Omental fat pad (tissue), 4 donors: ENCODE data around the gene ARAP2. TPM values are rescaled to one million over a fixed set of nuclear protein-coding genes. Genes with fewer than 3 reads are reported as not detected.

ENCODE experiments used
- ATAC-seq: fragments of 150-250 bp; one replicate; pipeline ENCODE4 v1.9.1; 2016; ENCODE audit warnings: mild to moderate bottlenecking, moderate library complexity; ENCODE audit not compliant: low FRiP score
- DNase-seq: peaks from one replicate; pipeline ENCODE4 v3.0.0-alpha.2; 2019; ENCODE audit warnings: low spot score
- total RNA-seq, 4 donors: library from RNA; depleted of rRNA; stranded (reverse); fragments of >200 nt; gene quantifications; one replicate each; pipeline ENCODE4 v1.1.0, GENCODE V29; 2016
- TF ChIP-seq, protein P1 (sequence below), 3 donors: fragments of 450-650 bp; IDR thresholded peaks; one replicate each; pipeline ENCODE4 v1.5.1; 2016 to 2017; ENCODE audit warnings: antibody characterized with exemption in 3 of 3, mild to moderate bottlenecking in 3 of 3, moderate library complexity in 2 of 3

Gene ARAP2
- total RNA-seq, 4 donors from 2014 or later: 21.6 to 138 (median 72.3) TPM

DNA sequence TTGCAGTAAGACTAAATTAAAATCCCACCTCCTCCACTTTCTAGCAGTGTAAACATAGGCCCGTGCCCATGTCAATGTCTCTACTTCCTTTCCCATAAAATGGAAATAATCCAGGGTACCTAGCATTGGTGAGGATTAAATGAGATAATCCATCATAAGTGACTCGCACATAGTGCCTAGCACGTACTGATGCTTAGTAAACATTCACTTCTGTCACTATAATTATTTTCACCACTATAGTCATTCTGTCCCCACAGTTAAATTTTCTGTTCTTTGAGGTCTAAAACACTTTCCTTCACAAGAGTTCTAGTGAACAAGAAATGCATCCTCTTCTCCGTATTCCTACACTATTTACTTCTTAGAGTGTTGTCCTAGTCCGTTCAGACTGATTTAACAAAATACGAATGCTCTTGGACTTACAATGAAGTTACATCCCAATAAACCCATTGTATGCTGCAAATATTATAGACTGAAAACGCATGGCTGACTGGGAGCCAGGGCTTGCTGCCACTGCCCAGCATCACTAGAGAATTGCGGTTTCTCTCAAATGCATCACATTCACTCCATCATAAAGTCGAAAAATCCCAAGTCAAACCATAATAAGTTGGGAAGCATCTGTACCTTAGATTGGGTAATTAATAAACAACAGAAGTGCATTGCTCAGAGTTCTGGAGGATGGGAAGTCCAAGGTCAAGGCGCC lies 10.6 kb downstream of the ARAP2 start:
- DNase-seq (no peak), ATAC-seq (no peak)
- TF ChIP-seq, protein P1, sequence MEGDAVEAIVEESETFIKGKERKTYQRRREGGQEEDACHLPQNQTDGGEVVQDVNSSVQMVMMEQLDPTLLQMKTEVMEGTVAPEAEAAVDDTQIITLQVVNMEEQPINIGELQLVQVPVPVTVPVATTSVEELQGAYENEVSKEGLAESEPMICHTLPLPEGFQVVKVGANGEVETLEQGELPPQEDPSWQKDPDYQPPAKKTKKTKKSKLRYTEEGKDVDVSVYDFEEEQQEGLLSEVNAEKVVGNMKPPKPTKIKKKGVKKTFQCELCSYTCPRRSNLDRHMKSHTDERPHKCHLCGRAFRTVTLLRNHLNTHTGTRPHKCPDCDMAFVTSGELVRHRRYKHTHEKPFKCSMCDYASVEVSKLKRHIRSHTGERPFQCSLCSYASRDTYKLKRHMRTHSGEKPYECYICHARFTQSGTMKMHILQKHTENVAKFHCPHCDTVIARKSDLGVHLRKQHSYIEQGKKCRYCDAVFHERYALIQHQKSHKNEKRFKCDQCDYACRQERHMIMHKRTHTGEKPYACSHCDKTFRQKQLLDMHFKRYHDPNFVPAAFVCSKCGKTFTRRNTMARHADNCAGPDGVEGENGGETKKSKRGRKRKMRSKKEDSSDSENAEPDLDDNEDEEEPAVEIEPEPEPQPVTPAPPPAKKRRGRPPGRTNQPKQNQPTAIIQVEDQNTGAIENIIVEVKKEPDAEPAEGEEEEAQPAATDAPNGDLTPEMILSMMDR (IDR thresholded peaks at IDR 0.05): no peak

DNA sequence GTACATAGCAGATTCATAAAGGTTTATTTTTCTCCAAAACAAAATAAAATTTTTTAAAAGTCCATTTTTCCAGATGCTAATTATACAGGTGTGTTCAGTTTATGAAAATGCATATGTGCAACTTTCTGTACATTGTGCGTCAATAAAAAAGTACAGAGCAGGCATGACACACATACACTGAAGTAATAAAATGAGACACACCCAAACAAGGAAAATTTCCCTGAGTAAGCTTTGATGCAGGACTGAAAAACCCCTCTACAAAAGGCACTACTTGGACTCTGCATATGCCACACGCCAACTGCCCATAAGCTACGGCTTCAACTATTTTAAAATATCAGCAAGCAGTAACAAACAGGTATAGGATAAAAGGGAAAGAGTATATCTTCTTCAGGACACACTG lies 13.8 kb downstream of the ARAP2 start:
- TF ChIP-seq, protein P1 (IDR thresholded peaks at IDR 0.05): no peak
- ATAC-seq: no peak
- DNase-seq: no peak

DNA sequence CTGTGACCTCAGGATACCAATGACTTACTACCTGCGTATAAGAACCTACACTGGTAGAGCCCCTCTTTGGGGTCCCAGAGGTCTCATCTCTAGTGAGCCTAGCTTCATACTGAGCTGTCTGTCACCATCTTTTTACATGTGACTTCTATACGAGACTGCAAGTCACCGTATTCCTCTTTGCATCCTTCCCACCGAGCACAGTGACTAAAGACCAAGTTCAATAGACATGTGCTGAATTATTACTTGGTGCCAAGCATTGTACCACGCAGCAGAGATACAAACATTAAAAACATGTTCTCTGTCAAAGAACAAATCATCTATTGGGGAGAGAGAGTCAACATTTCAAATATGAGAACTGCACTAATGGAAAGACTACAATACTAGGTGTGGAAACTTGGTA lies 16.4 kb downstream of the ARAP2 start:
- DNase-seq (no peak), ATAC-seq (no peak)
- TF ChIP-seq, protein P1 (IDR thresholded peaks at IDR 0.05): no peak

DNA sequence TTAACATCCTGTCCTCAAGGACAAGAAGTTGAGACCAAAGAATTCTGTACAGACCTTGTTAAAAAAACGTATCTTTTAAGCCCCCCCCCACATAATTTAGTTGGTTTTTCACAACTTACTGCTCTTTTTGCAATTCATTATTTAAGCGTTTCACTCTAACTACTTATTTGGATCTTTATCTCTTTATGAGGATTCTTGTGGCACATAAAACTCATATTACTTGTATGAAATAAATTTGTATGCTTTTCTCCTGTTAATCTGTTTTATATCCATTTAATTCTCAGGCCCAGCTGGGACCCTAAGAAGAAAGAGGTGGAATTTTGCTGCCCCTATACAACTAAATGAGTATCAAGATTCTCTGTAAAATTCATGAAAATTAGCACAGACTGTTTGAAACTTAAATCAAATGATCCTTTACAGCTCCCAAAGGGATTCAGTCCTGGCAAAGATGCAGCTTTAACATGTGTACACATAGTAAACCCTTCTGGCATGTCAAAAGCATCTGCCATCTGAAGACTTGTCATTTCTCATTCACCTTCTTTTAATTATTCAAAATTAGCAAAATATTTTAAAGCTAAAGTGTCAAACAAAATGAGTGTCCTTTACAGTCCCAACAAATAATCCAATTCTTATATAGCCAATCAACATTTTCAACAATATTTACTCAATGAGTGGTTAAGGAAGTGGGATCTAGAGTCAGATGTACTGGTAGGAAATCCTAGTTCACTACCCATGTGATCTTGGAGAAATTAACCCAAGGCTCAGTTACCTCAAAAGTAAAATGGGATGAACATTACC lies 17.7 kb downstream of the ARAP2 start:
- DNase-seq (no peak), ATAC-seq (no peak)
- TF ChIP-seq, protein P1 (IDR thresholded peaks at IDR 0.05): no peak

DNA sequence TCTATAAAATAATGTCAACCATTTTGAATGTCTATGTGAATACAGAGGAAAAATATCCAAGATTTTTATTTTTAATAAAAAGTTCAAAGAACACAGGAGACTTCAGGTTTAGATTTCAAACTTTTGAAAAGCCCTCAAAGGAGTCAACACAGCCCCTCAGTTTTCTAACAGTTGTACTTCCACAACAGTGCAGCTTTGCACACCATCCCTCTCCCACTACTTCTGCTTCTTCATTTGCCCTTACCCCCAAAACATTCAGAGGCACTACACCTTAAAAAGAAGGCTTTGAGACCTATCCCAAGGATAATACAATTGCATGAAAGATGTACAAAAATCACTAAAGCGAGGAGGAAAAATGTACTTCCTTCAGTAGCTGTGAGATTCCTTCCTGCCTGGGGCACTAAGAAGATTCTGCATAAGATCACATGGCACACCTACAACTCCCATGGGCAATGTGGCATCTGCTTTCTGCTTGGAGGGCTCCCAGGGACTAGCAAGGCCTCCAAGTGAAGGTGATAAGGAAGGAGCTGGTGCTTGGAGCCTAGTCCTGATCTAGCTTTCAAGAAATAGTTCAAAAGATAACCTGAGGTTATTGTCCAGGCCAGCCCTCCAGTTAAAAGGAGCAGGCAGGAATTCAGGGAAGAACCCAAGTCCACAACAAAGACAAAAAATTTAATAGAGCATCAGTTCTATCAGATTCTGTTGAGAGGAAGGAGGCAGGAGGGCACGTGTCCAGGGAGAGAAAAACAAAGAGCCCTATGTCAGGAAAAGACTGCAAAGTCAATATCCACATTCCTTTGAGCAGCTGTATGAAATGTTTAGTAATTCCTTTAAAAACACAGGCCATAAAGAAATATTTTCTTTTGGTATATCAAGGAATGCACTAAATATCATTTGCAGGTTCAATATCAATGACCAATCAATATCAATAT lies 19.1 kb downstream of the ARAP2 start:
- TF ChIP-seq, protein P1 (IDR thresholded peaks at IDR 0.05): no peak
- DNase-seq (no peak), ATAC-seq (no peak)

DNA sequence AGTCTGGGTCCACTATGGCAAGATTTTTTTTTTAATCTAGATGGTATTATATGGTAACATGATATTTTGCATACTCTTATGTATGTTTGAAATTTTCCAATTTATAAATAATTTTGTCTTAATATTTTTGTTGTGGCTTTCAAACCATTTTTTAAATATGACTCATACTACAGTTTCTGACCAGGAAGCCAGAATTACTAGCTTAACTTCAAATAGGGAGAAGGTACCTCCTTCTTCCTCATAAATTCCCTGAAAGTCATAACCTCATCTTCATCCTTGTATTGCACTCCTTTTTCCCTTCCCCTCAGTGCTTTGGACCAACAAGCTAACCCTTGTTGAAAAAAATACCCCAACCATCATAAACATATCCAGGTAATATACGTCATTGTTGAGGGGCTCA lies 21.6 kb downstream of the ARAP2 start:
- TF ChIP-seq, protein P1 (IDR thresholded peaks at IDR 0.05): no peak
- no peak for ATAC-seq
- no peak for DNase-seq
